CD4-positive, alpha-beta T cell treated with Interleukin-6 at 100 ng/mL for 8 hours (primary cell): ENCODE data around the gene CATSPERZ.

ENCODE experiments used
- DNase-seq: peaks from one replicate; pipeline ENCODE4 v3.0.0-alpha.2; 2020; ENCODE audit warnings: mixed read lengths, low spot score

Gene CATSPERZ

DNA sequence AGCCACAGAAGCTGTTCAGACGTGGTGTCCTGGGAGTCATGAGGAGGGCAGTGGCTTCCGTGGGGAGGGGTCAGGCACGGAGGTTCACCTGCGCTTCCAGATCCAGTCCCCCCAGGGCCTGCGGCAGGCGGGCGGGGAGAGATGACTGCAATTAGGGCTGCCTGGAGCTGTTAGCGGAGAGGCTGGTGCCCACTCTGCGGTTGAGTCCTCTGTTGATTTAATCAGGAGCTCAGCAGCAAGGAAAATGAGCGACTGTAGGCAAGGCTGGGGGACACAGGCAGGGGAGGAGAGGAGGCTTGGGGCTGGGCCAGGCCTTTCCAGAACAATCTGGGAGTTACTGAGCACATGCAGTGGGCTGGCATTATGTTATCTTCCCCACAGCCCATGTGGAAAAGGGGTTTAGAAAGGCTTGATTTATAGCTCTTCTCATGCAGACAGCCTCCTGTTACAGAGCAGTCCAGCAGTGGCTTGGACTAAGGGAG, 35.7 kb upstream of the CATSPERZ start:
- no peak for DNase-seq

DNA sequence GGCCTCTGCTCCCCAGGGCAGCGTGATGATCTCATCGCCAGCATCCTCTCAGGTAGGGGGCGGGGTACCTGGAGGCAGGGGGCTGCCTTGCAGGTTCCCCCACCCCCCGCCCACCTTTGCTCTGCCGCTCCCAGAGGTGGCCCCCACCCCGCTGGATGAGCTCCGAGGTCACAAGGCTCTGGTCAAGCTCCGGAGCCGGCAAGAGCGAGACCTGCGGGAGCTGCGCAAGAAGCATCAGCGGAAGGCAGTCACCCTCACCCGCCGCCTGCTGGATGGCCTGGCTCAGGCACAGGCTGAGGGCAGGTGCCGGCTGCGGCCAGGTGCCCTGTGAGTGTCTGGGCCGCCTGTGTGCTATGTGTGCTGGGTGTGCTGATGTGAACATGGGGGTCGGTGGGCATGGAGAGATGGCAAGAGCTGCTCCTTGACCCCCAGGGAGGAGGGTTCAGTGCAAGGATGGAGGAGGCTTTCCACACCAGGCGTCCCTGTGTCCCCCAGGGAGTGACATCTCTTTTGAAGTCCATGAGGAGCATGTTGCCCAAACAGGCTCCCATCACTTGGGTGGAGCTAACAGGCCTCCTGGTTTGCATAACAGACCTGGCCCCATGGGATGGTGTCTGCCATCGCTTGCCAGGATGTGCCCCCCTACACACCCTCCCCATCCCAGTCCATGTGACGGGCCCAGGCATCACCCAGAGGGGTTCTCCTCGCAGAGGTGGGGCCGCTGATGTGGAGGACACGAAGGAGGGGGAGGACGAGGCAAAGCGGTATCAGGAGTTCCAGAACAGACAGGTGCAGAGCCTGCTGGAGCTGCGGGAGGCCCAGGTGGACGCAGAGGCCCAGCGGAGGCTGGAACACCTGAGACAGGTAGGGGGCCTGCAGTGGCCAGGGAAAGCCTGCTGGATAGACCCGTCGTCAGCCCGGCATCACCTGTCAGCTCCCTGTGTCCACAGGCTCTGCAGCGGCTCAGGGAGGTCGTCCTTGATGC, 34.7 kb upstream of the CATSPERZ start:
- no peak for DNase-seq

GRCh38 chr11:64266339-64266738, 33.8 kb upstream of the CATSPERZ start:
- no peak for DNase-seq

- no peak for DNase-seq
Measured at GRCh38 chr11:64267207-64267945, 32.8 kb upstream of the CATSPERZ start.

GRCh38 chr11:64268025-64268892, 31.9 kb upstream of the CATSPERZ start:
- DNase-seq, result no peak

GRCh38 chr11:64268893-64269539, 31.1 kb upstream of the CATSPERZ start:
- peak; percentile 39 for DNase-seq

- peak; percentile 98 for DNase-seq
Measured at GRCh38 chr11:64269540-64270220, 30.5 kb upstream of the CATSPERZ start.

DNA sequence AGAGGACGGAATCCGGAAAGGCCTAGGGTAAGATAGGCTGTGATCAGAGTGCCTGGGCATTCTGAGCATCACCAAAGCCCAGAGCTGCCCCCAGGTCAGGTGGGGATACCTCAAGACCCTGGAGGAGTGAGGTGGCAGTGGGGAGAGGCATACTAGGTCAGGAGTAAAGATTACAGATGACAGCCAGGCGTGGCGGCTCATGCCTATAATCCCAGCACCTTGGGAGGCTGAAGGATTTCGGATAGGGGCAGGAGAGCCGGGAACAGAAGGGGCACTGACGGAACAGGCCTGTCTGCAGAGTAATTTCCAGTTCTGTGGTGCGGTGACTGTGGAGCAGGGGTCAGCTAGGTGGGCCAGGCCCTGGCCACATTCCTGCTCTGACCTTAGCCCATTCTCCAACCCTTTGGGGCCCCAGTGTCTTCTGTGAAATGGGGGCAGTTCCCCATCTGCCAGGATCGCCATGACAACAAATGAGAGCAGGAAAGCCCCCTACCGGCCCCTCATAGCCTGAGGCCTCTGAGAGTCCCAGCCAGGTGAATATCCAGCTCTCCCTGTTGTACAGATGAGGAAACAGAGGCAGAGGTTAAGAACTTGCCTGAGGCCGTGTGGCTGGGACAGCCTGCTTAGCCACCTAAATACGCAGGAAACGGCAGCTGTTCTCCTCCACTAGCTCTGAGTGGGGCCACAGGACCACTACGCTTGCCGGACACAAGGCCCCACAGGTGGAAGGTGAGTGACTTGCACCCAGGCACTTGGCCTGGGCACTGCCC, 24.9 kb upstream of the CATSPERZ start:
- DNase-seq, result no peak

DNA sequence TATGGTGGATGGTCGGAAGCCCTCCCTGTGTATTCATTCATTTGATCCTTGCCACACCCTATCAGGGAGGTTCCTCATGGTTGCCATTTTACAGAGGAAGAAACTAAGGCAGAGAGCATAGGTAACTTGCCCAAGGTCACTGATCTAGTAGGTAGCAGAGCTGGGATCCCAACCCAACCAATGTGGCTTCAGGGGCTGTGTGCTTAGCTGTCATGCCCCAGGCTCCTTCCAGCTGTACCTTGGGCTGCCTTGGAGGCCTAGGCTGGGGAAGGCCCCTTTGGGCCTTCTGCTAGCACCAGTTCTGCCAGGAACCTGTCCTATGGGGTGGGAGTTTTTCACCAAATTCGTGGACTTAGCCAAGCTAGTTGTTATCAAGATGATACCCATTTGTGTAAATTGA, 24.3 kb upstream of the CATSPERZ start:
- no peak for DNase-seq

DNA sequence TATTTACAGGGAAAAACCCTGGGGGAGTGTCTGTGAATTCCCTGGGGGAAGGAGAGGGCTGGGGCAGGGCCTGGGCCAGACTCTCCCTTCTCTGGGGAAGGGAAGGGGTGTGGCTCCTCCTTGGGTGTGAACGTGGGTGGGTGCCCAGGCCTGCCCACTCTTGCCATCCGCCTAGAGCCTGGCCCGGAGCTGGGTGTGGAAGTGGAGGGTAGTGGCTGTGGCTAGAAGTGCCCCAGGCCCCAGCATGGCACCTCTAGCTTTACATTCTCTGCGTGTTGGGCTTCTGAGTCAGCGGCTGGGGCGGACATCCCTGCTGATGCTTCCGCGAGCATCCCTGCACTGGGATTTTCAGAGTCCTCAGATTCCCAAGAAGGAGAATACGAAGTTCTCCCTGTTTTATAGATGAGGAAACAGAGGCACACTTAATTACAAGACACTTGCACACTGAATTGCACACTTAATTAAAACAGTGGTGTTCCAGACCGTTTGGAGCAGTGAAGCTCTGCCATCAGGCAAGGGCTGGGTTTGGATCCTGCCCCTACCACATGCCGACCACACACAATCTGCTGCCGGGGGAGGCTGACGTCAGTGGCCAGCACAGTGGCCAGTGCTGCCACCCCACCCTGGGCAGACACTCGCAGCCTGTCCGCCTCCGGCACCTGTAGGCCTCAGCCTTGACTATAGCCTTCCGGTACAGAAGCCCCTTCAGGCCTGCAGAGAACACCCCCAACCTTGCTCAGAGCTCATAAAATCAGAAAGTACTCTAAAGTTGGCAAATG, 23.3 kb upstream of the CATSPERZ start:
- no peak for DNase-seq

GRCh38 chr11:64278576-64279190, 21.5 kb upstream of the CATSPERZ start:
- DNase-seq, result no peak

DNA sequence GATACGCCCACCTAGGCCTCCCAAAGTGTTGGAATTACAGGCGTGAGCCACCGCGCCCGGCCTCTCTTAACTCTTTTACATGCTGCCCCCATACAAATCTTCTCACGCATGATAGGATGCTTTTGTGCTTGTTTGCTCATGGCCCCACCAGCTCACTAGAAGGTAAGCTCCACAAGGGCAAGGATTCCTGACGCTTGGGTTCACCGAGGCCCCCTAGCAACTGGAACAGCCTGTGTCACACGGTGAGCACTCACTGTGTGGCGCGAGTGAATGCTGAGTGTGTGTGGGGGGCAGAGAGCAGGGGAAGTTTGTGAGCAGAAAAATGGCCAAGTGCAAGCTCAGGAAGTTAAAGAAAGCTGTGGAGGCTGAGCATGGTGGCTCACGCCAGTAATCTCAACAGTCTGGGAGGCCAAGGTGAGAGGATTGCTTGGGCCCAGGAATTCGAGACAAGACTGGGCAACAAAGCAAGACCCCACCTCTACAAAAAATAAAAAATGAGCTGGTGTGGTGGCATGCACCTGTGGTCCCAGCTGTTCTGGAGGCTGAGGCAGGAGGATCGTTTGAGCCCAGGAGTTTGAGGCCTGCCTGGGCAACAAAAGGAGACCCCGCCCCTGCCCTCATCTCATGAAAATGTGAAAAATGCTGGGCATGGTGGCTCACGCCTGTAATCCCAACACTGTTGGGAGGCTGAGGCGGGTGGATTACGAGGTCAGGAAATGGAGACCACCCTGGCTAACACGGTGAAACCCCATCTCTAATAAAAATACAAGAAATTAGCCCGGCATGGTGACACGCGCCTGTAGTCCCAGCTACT, 18.0 kb upstream of the CATSPERZ start:
- no peak for DNase-seq

DNA sequence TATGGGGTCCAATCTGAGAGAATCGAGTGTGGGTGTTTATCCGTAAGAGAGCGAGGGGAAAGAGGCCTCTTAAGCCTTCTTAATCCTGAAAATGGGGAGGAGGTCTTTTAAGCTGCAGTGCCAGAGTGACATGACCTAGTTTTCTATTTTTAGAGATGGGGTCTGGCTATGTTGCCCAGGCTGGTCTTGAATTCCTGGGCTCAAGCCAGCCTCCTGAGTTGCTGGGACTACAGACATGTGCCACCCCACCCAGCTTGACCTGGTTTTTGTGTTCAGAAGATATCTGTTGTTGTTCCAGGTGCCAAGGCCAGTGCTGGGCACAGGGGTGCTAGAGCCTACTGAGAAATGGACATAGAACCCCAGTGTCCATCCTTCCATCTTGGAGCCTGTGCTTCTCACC, 17.1 kb upstream of the CATSPERZ start:
- no peak for DNase-seq

- peak; percentile 93 for DNase-seq
Measured at GRCh38 chr11:64284048-64284961, 15.9 kb upstream of the CATSPERZ start, which contains the start of gene BAD. TSS of gene BAD (minus strand) at chr11:64284665. CDS start at chr11:64284368, 297 bp downstream.

- peak; percentile 85 for DNase-seq
Measured at GRCh38 chr11:64284962-64285884, 14.9 kb upstream of the CATSPERZ start, which contains the start of gene GPR137. TSS of gene GPR137 (plus strand) at chr11:64285848. CDS start at chr11:64286525, 677 bp downstream.
